Upper lobe of right lung (tissue), 1 donor: ENCODE measurements around the gene NSRP1. TPM values are rescaled to one million over a fixed set of nuclear protein-coding genes. Genes with fewer than 3 reads are reported as not detected.
A peak's percentile ranks its signal among the peaks of the same experiment; 100 is the strongest.
"Not testable (repeated sequence)": the region's sequence is repeated elsewhere in the genome, so short reads cannot be mapped to it uniquely, and the experiment has no call there.

Experiments
- ATAC-seq: fragments of 200-7000 bp; cut with Tn5 transposase; one replicate; pipeline ENCODE4 v1.9.1; 2020; ENCODE audit warnings: mild to moderate bottlenecking, moderate library complexity
- DNase-seq: peaks from one replicate; pipeline ENCODE4 v3.0.0-alpha.2; 2020
- H3K27ac ChIP-seq: fragments of 200-600 bp; one replicate; pipeline ENCODE4 v1.8.0; 2022
- H3K27me3 ChIP-seq: fragments of 200-600 bp; one replicate; pipeline ENCODE4 v1.8.0; 2022; ENCODE audit warnings: mild to moderate bottlenecking
- H3K36me3 ChIP-seq: fragments of 200-600 bp; one replicate; pipeline ENCODE4 v1.8.0; 2022
- H3K4me1 ChIP-seq: fragments of 200-600 bp; one replicate; pipeline ENCODE4 v1.8.0; 2022
- H3K4me3 ChIP-seq: fragments of 200-600 bp; one replicate; pipeline ENCODE4 v1.8.0; 2022; ENCODE audit warnings: mild to moderate bottlenecking
- H3K9me3 ChIP-seq: fragments of 200-600 bp; one replicate; pipeline ENCODE4 v1.8.0; 2022
- intact Hi-C: fragments of 100-400 bp; cut with DNase I; formaldehyde crosslinking; loops from one replicate; pipeline ENCODE4 v1.11.0; 2022
- total RNA-seq: library from RNA; stranded (reverse); fragmentation: NEBNext Ultra II Directional; extraction: Animal tissue kit (Norgen Biotek cat#: 25700); gene quantifications from one replicate; pipeline ENCODE4 v1.2.1, GENCODE V29; 2021
- TF ChIP-seq, protein P1 (sequence below): fragments of 200-600 bp; IDR thresholded peaks from one replicate; pipeline ENCODE4 v1.8.0; 2022; ENCODE audit warnings: antibody characterized with exemption
- donor health status: DM: no; HTN: yes; CAD: no; lungs with severe emphysema.

NSRP1 gene
- total RNA-seq, 1 donor from 2014 or later = 31.0 TPM

DNA sequence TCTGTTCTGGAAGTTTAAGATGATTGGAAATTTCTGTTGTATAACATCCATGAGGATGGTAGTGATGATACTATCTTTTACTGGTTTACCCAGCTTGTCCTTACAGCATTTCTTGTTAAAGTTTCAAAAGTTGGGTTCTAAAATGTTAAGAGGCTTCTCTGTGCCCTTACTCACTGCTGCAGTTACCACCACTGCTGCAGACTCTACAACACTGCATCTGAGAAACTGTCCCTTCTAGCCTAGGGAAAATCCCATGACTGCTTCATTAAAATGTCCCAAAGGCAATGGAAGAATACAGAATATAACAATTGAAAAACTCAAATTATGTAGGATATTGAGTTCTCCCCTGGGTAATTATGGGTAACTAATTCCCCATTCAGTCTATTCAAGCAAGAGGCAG, 3.8 kb upstream of the NSRP1 start:
- Histone ChIP-seq H3K4me3 (no peak overlapping the region), H3K27ac (no peak overlapping the region), H3K27me3 (no peaks in the 10 kb centered on the region), H3K4me1 (peaks cover 2% of the 10 kb centered on the region), H3K36me3 (no peaks in the 10 kb centered on the region), H3K9me3 (no peaks in the 10 kb centered on the region)
- intact Hi-C loops = no loop called here
- DNase-seq (no peak), ATAC-seq (no peak)
- TF ChIP-seq, protein P1, sequence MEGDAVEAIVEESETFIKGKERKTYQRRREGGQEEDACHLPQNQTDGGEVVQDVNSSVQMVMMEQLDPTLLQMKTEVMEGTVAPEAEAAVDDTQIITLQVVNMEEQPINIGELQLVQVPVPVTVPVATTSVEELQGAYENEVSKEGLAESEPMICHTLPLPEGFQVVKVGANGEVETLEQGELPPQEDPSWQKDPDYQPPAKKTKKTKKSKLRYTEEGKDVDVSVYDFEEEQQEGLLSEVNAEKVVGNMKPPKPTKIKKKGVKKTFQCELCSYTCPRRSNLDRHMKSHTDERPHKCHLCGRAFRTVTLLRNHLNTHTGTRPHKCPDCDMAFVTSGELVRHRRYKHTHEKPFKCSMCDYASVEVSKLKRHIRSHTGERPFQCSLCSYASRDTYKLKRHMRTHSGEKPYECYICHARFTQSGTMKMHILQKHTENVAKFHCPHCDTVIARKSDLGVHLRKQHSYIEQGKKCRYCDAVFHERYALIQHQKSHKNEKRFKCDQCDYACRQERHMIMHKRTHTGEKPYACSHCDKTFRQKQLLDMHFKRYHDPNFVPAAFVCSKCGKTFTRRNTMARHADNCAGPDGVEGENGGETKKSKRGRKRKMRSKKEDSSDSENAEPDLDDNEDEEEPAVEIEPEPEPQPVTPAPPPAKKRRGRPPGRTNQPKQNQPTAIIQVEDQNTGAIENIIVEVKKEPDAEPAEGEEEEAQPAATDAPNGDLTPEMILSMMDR = no peak

GRCh38 chr17:30113213-30113612, 3.4 kb upstream of the NSRP1 start:
- intact Hi-C loops = no loop called here
- no peak overlapping the region for H3K27ac ChIP-seq
- H3K27me3 ChIP-seq = no peaks in the 10 kb centered on the region
- peaks cover 6% of the 10 kb centered on the region for H3K4me1 ChIP-seq
- no peak overlapping the region for H3K4me3 ChIP-seq
- no peaks in the 10 kb centered on the region for H3K9me3 ChIP-seq
- TF ChIP-seq, protein P1 = no peak
- DNase-seq (no peak), ATAC-seq (peak; percentile 71)
- H3K36me3 ChIP-seq = no peaks in the 10 kb centered on the region

DNA sequence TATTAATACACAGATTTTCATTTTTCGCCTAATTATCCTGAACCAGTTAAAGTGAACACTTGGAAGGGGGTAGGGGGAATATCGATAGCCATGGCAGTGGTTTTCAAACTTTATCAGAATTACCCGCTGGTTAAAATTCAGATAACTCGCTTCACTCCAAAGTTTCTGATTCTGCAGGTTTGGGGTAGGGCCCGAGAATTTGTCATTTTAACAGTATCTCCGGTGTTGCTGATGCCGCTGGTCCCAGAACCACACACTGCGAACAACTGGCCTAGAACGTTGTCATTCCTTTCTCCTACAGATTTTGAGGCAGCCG, 313 bp upstream of the NSRP1 start:
- no peak for ATAC-seq
- Histone ChIP-seq H3K4me3 (peak overlapping the region; percentile 79), H3K36me3 (peaks cover 15% of the 10 kb centered on the region), H3K27me3 (no peaks in the 10 kb centered on the region), H3K4me1 (peaks cover 25% of the 10 kb centered on the region), H3K27ac (peak overlapping the region; percentile 98), H3K9me3 (no peaks in the 10 kb centered on the region)
- TF ChIP-seq, protein P1 = no peak
- no peak for DNase-seq
- intact Hi-C loops = no loop called here

GRCh38 chr17:30117675-30118081, 1.1 kb downstream of the NSRP1 start:
- intact Hi-C loops = no loop called here
- Histone ChIP-seq H3K27me3 (no peaks in the 10 kb centered on the region), H3K27ac (peak overlapping the region; percentile 98), H3K4me3 (peak overlapping the region; percentile 79), H3K9me3 (no peaks in the 10 kb centered on the region), H3K4me1 (peaks cover 25% of the 10 kb centered on the region), H3K36me3 (peaks cover 21% of the 10 kb centered on the region)
- ATAC-seq (no peak), DNase-seq (no peak)
- TF ChIP-seq, protein P1 = no peak

DNA sequence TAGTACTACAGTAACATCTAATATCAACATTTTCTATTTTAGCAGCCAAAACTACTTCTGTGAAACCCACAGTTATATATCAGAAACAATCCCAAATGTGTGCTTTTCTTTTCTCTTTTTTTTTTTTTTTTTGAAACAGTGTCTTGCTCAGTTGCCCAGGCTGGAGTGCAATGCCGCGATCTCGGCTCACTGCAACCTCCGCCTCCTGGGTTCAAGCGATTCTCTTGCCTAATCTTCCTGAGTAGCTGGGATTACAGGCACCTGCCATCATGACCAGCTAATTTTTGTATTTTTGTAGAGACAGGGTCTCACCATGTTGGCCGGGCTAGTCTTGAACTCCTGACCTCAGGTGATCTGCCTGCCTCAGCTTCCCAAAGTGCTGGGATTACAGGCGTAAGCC, 2.0 kb downstream of the NSRP1 start:
- H3K27me3 ChIP-seq, H3K27ac ChIP-seq, H3K4me3 ChIP-seq, H3K9me3 ChIP-seq, DNase-seq, intact Hi-C loops, ATAC-seq: not testable (repeated sequence)
- peaks cover 33% of the 10 kb centered on the region for H3K4me1 ChIP-seq
- peaks cover 30% of the 10 kb centered on the region for H3K36me3 ChIP-seq

- Histone ChIP-seq H3K36me3 (peaks cover 57% of the 10 kb centered on the region), H3K27me3 (no peaks in the 10 kb centered on the region), H3K4me1 (peaks cover 22% of the 10 kb centered on the region), H3K4me3 (no peak overlapping the region), H3K27ac (no peak overlapping the region), H3K9me3 (no peaks in the 10 kb centered on the region)
- no peak for DNase-seq
- intact Hi-C loops = no loop called here
- TF ChIP-seq, protein P1 = no peak
- ATAC-seq = no peak
These were observed 7.7 kb downstream of the NSRP1 start for GRCh38 chr17:30124273-30124796.
